ENCODE results near the gene MCM7.

- no peak for TF ChIP-seq CTCF (IDR thresholded peaks at IDR 0.05)
- no peak for TF ChIP-seq POLR2A (IDR thresholded peaks at IDR 0.05)
Measured at GRCh38 chr7:100132126-100132525, 30.9 kb upstream of the MCM7 start.
